ENCODE results near the gene FZD4.
"Not testable (repeated sequence)": the region's sequence is repeated elsewhere in the genome, so short reads cannot be mapped to it uniquely, and the experiment has no call there.

FZD4 gene

DNA sequence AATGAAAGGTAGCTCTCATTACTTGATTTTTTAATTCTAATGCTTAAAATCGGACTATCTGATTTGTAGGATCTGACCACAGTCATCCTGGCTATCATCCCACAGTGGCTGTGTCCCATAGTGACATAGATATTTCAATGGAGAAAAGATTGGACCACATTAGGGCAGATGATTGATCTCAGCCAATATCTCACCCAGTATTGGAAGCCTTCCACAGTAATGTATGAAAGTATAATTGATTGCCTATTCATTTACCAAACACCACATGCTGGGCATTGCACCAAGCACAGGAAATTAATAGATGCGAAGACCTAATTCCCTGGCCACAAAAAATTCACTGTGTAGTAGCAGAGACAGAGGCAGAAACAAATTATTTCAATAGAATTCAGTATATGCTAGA is 37.6 kb downstream of the FZD4 start:
- H3K27ac Mint-ChIP-seq = no peak overlapping the region
- H3K4me3 Mint-ChIP-seq = no peak overlapping the region

DNA sequence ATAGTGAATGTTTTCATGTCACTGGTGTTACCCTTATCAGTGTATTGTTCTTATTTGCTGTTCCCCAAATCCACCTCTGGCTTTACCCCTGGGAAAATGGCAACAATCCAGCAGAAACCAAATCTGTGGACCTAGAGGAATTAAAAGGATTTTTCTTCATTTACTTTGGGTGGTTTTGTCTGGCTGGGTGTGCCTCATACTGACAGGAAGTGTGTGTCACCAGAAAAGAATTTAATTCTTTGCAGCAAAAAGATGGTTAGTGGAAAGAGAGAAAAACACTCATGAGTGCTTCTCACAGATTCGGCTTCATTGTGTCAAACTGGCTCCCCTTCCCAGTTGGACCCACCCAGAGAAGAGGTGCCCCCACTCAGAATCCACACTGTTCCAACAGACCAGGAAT is 38.9 kb downstream of the FZD4 start:
- Mint-ChIP-seq H3K27ac (no peak overlapping the region), H3K36me3 (ENCODE audit: low read depth) (no peaks in the 10 kb centered on the region), H3K27me3 (peaks cover 4% of the 10 kb centered on the region), H3K9me3 (no peaks in the 10 kb centered on the region), H3K4me3 (no peak overlapping the region), H3K4me1 (ENCODE audit: low read depth) (peaks cover 2% of the 10 kb centered on the region)
- DNase-seq = no peak

More for the DNA sequence above, 37.6 kb downstream of the FZD4 start:
- peaks cover 2% of the 10 kb centered on the region for H3K4me1 Mint-ChIP-seq (ENCODE audit: low read depth)
- DNase-seq = no peak
- no peaks in the 10 kb centered on the region for H3K9me3 Mint-ChIP-seq
- H3K36me3 Mint-ChIP-seq (ENCODE audit: low read depth) = no peaks in the 10 kb centered on the region
- H3K27me3 Mint-ChIP-seq = peaks cover 4% of the 10 kb centered on the region

DNA sequence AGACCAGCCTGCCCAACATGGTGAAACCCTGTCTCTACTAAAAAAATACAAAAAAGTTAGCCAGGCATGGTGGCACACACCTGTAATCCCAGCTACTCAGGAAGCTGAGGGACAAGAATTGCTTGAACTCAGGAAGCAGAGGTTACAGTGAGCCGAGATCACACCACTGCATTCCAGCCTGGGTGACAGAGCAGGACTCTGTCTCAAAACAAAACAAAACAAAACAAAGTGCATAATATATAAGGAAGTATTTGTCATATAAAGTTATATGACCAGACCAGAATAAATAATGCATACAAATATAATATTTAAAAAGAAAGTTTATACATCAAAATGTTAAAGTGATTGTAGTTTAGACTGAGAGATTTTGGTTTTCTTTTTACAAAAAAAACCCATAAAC is 39.3 kb downstream of the FZD4 start:
- H3K36me3 Mint-ChIP-seq (ENCODE audit: low read depth); H3K27me3 Mint-ChIP-seq; H3K27ac Mint-ChIP-seq; H3K4me3 Mint-ChIP-seq; DNase-seq; H3K4me1 Mint-ChIP-seq (ENCODE audit: low read depth); H3K9me3 Mint-ChIP-seq: not testable (repeated sequence)

DNA sequence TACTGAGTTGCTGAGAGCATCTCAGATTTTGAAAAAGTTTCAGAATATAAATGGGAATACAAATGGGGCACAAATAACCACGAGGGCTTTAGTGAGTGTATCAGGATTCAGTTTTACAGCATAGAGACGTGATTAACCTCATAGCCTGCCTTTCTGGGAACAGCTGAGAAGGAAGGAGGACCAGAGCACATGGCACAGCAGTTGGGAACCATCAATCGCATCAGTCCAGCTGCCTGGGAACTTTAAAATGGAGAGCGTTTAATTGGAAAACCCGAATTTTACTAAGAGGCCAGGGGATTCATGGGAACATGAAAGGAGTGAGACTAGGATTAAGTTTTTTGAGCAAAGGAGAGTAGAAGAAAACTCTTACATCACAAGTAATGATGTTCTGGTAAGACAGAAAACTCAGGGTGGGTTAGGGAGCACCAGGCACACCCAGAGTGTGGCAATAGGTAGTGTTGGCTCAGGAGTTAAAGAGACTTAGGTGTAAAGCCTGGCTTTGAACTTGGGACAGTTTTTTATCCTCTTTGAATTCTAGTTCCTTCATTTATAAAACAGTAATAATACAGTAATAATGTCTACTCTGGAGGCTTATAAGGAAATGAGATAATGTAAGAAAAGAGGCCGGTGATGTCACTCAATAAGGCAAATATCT is 40.2 kb downstream of the FZD4 start:
- Mint-ChIP-seq H3K9me3 (no peaks in the 10 kb centered on the region), H3K27me3 (peaks cover 4% of the 10 kb centered on the region), H3K4me1 (ENCODE audit: low read depth) (peaks cover 2% of the 10 kb centered on the region), H3K4me3 (no peak overlapping the region), H3K27ac (no peak overlapping the region), H3K36me3 (ENCODE audit: low read depth) (no peaks in the 10 kb centered on the region)
- no peak for DNase-seq

DNA sequence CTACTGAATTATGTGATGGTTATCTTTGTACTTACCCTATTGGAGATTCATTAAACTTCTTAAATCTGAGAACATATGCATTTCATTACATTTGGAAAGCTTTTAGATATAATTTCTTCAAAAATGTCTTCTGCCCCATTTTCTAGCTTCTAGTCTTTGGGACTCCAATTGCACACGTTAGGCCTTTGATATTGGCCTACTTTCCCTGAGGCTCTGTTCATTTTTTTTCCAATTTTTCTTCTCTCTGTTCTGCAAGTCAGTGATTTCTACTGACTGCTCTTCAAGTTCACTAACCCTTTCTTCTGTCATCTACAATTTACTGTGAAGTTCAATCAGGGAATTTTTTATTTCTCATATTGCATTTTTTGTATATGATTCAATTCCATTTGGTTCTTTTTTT is 43.0 kb downstream of the FZD4 start:
- DNase-seq = no peak
- peaks cover 4% of the 10 kb centered on the region for H3K27me3 Mint-ChIP-seq
- H3K27ac Mint-ChIP-seq = no peak overlapping the region
- no peak overlapping the region for H3K4me3 Mint-ChIP-seq
- H3K4me1 Mint-ChIP-seq (ENCODE audit: low read depth) = peaks cover 2% of the 10 kb centered on the region
- H3K36me3 Mint-ChIP-seq (ENCODE audit: low read depth) = no peaks in the 10 kb centered on the region
- H3K9me3 Mint-ChIP-seq = no peaks in the 10 kb centered on the region

DNA sequence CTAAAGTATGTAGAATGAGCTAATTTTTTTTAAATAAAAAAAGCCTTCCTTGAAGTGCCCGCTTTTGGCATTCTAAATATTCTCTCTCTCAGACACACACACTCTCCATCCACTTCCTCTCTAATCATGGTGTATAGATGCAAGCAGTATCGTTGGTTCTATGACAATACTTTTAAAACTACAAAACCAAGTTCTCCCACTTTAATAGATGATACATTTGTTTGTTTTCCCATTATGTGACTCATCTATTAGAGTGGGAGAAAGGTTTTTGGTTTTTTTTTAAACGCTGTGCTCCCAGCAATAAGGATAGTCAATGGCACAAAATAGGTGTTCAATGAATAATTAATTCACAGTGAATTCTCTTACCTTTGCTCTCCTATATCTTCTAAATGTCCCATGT is 44.6 kb downstream of the FZD4 start:
- H3K27ac Mint-ChIP-seq = no peak overlapping the region
- DNase-seq = no peak
- H3K4me3 Mint-ChIP-seq = no peak overlapping the region
- no peaks in the 10 kb centered on the region for H3K36me3 Mint-ChIP-seq (ENCODE audit: low read depth)
- H3K9me3 Mint-ChIP-seq = no peaks in the 10 kb centered on the region
- peaks cover 4% of the 10 kb centered on the region for H3K27me3 Mint-ChIP-seq
- H3K4me1 Mint-ChIP-seq (ENCODE audit: low read depth) = no peaks in the 10 kb centered on the region

DNA sequence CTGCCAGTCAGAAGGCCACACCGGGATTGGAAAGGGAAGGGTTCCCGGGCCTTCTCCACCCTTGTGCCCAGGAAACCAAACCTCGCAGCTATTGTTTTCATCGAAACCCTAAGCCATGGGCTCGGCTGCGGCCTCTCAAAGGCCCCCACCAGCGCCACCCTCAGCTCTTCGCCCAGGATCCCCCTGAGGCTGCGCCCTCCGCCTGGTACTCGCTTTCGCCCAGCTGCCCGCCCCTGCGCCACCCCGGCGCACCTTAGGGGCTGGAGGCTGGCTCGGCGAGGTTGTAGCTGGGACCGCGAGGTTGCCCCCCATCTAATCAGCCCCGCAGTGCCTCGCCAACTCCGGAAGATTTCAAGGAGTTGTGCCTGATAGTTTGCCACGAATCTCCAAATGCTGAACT is 49.0 kb downstream of the FZD4 start:
- H3K4me3 Mint-ChIP-seq = no peak overlapping the region
- H3K27me3 Mint-ChIP-seq = no peaks in the 10 kb centered on the region
- no peak for DNase-seq
- H3K36me3 Mint-ChIP-seq (ENCODE audit: low read depth) = no peaks in the 10 kb centered on the region
- no peaks in the 10 kb centered on the region for H3K4me1 Mint-ChIP-seq (ENCODE audit: low read depth)
- no peaks in the 10 kb centered on the region for H3K9me3 Mint-ChIP-seq
- no peak overlapping the region for H3K27ac Mint-ChIP-seq

DNA sequence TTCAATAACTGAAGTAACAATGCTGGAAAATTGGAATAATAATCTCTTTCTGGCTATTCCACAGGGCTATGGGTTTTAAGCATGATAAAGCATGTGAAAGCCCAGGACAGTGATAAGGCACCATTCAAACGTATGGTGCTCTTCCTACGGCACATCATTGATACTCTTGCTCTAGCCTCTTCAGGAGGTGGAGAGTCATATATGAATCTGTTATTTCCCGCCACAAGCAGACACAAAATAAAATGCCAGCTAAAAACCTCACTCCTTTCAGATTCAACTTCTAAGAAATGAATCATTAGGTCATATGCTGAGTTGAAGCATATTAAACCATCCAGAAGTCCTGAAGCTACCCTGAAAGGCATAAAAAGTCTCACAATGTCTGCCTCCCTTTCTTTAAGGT is 49.9 kb downstream of the FZD4 start:
- H3K27me3 Mint-ChIP-seq = peaks cover 2% of the 10 kb centered on the region
- DNase-seq = no peak
- H3K9me3 Mint-ChIP-seq = no peaks in the 10 kb centered on the region
- no peak overlapping the region for H3K4me3 Mint-ChIP-seq
- H3K36me3 Mint-ChIP-seq (ENCODE audit: low read depth) = no peaks in the 10 kb centered on the region
- no peak overlapping the region for H3K27ac Mint-ChIP-seq
- H3K4me1 Mint-ChIP-seq (ENCODE audit: low read depth) = no peaks in the 10 kb centered on the region

DNA sequence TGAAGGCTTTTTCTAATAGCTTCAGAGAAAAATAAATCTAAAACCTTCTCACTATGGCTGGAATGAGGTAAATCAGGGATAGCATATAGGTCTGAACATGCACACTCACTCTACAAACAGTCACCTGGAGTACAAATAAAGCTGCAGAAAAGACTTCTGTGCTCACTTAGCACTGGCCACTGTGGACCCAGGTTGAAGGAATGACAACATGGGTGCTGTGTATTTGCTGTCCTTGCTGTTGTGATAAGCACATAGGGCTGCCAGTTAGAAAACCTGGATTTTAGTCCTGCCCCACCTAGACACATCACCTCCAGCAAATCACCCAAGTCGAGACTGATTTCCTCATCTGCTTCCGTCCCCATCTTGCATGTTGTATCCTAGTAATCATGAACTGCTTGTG is 51.2 kb downstream of the FZD4 start:
- DNase-seq = no peak
- H3K4me1 Mint-ChIP-seq (ENCODE audit: low read depth) = no peaks in the 10 kb centered on the region
- no peak overlapping the region for H3K4me3 Mint-ChIP-seq
- H3K27me3 Mint-ChIP-seq = peaks cover 4% of the 10 kb centered on the region
- no peaks in the 10 kb centered on the region for H3K9me3 Mint-ChIP-seq
- no peak overlapping the region for H3K27ac Mint-ChIP-seq
- no peaks in the 10 kb centered on the region for H3K36me3 Mint-ChIP-seq (ENCODE audit: low read depth)

DNA sequence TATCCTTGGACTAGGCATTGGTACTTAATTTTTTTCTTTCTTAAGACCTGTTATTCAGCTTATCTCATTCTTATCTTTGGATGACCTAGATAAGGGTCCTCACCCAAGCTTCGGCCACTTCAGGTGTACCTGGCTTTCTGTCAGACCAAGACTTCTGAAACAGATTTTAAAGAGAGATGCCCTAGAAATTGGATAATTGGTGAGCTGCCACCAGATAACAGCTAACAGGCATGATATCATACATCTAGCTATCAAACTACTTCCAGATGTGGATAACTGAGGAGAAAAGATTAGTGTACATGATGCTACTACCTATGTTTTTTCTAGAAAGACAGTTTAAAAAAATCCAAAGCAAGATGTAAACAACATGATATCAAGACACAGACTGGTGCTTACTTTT is 52.9 kb downstream of the FZD4 start:
- Mint-ChIP-seq H3K4me3 (no peak overlapping the region), H3K27ac (no peak overlapping the region), H3K4me1 (ENCODE audit: low read depth) (no peaks in the 10 kb centered on the region), H3K9me3 (no peaks in the 10 kb centered on the region), H3K27me3 (peaks cover 4% of the 10 kb centered on the region), H3K36me3 (ENCODE audit: low read depth) (no peaks in the 10 kb centered on the region)
- no peak for DNase-seq

DNA sequence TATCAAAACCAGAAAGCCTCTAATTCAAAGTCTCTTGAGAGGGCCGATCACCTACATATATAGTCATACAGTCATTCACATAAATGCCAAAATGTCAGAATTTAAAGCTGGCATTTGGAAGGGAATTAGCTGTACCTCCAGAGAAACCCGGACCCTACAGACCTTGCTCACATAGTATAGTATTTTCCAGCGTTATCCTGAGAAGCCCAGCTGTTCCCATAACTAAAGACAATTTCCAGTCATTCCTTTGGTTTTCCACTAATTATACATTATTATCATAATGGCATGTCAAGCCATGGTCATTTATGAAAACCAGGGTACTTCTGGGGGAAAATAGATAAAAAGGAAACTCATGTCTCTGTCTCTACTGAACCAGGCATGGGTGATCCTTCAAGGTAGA is 53.6 kb downstream of the FZD4 start:
- Mint-ChIP-seq H3K27me3 (peaks cover 4% of the 10 kb centered on the region), H3K36me3 (ENCODE audit: low read depth) (no peaks in the 10 kb centered on the region), H3K4me1 (ENCODE audit: low read depth) (no peaks in the 10 kb centered on the region), H3K4me3 (no peak overlapping the region), H3K27ac (no peak overlapping the region), H3K9me3 (no peaks in the 10 kb centered on the region)
- no peak for DNase-seq

DNA sequence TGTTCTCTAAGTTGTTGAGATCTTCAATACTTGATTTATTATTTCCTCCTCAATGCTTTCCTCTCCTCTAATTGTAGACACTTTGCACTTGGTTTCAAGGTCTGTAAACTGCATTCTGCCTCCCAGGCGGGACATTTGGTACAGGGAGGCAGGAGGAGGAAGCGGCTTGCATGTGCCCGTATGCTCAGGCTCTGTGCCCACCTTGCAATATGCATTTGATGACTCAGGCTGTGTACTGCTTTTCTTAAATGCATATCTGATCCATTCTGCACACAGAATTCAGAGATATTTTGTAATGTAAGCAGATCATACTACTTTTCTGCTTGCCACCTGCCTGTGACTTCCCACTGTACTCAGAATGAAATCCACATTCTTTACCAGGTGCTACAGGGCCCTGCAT is 55.0 kb downstream of the FZD4 start:
- peaks cover 4% of the 10 kb centered on the region for H3K27me3 Mint-ChIP-seq
- H3K9me3 Mint-ChIP-seq = no peaks in the 10 kb centered on the region
- H3K36me3 Mint-ChIP-seq (ENCODE audit: low read depth) = no peaks in the 10 kb centered on the region
- DNase-seq = no peak
- no peaks in the 10 kb centered on the region for H3K4me1 Mint-ChIP-seq (ENCODE audit: low read depth)
- no peak overlapping the region for H3K4me3 Mint-ChIP-seq
- H3K27ac Mint-ChIP-seq = no peak overlapping the region

DNA sequence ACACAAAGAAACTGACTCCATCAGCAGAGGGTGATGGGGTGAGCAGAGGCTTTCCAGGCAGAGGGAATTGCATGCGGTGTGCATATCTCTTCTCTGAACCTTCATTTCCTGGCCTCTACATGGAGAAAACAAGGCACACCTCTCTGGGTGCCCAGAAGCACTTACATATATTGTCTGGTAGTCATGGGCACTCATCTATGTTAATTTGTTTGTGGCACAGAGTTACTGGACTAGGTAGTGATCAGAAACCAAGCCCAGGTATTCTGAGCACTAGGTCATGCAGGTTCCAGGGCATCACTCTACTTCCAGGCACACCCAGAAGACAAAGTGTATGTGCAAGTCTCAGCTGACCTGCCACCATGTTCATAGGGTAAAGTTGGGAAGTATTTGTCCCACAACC is 56.5 kb downstream of the FZD4 start:
- peaks cover 4% of the 10 kb centered on the region for H3K27me3 Mint-ChIP-seq
- H3K4me3 Mint-ChIP-seq = no peak overlapping the region
- DNase-seq = no peak
- no peaks in the 10 kb centered on the region for H3K4me1 Mint-ChIP-seq (ENCODE audit: low read depth)
- no peak overlapping the region for H3K27ac Mint-ChIP-seq
- no peaks in the 10 kb centered on the region for H3K36me3 Mint-ChIP-seq (ENCODE audit: low read depth)
- H3K9me3 Mint-ChIP-seq = no peaks in the 10 kb centered on the region

DNA sequence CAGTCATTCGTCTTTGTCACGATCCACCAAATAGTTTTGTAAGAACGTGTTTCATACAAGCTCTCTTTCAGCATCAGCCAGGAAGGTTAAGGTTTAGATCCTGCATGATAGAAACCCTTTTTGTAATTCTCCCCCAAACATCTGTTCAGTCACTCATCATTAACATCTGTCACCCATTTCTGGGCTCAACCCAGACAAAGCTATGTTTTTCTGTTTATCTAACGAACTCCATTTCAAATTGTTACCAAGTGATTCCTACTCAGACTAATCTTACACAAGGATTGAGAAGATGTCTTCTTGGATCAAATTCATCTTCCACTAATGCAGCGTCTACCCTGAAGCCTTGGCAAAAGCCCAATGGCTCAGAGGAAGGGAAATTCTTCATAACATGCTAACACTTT is 58.8 kb downstream of the FZD4 start:
- DNase-seq = no peak
- H3K9me3 Mint-ChIP-seq = no peaks in the 10 kb centered on the region
- H3K27ac Mint-ChIP-seq = no peak overlapping the region
- peaks cover 4% of the 10 kb centered on the region for H3K27me3 Mint-ChIP-seq
- no peak overlapping the region for H3K4me3 Mint-ChIP-seq
- no peaks in the 10 kb centered on the region for H3K4me1 Mint-ChIP-seq (ENCODE audit: low read depth)
- no peaks in the 10 kb centered on the region for H3K36me3 Mint-ChIP-seq (ENCODE audit: low read depth)
